Measurements from ENCODE around the gene FGGY.

DNA sequence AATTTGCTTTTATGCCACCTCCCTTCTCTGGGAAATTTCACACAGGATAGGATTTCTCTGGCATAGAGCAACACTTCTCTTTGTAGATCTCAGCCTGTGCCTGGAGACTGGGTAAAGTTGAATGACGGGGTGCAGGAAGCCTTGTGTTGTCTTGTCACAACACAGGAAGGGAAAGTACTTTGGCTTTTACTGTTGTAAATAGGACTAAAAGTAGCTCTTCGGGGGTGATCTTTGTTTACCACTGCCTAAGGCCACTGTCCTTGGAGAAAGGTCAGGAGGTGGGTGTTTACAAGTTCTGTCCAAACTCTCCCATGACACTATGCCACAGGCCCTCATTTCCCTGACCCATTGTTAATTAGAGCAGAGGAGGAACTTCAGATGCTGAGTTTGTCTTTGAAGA lies 139.7 kb downstream of the FGGY start:
- no peak for TF ChIP-seq EZH2 (IDR thresholded peaks at IDR 0.05; ENCODE audit: borderline replicate concordance, low read length)
- TF ChIP-seq, protein P1, sequence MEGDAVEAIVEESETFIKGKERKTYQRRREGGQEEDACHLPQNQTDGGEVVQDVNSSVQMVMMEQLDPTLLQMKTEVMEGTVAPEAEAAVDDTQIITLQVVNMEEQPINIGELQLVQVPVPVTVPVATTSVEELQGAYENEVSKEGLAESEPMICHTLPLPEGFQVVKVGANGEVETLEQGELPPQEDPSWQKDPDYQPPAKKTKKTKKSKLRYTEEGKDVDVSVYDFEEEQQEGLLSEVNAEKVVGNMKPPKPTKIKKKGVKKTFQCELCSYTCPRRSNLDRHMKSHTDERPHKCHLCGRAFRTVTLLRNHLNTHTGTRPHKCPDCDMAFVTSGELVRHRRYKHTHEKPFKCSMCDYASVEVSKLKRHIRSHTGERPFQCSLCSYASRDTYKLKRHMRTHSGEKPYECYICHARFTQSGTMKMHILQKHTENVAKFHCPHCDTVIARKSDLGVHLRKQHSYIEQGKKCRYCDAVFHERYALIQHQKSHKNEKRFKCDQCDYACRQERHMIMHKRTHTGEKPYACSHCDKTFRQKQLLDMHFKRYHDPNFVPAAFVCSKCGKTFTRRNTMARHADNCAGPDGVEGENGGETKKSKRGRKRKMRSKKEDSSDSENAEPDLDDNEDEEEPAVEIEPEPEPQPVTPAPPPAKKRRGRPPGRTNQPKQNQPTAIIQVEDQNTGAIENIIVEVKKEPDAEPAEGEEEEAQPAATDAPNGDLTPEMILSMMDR (conservative IDR thresholded peaks at IDR 0.05 in 1 of 2, IDR thresholded peaks at IDR 0.05 in 1 of 2; ENCODE audit: extremely low read depth in 1 of 2, insufficient read depth in 1 of 2, low read depth in 1 of 2, low read length in 2 of 2), result no peak
